SK-N-SH (cell line): Measurements from ENCODE around the gene LRIG1. TPM values are rescaled to one million over a fixed set of nuclear protein-coding genes. Genes with fewer than 3 reads are reported as not detected.

Experiments used
- CTCF ChIA-PET: fragments of 300-600, 350-600 bp; formaldehyde crosslinking; extraction: SDS; loops from one replicate; lab custom pipeline; 2021; lab: Yijun Ruan, JAX
- POLR2A ChIA-PET: fragments of 350-600 bp; sonication (Branson Sonifier 250); formaldehyde crosslinking; extraction: SDS; loops from one replicate; lab custom pipeline; 2020; ENCODE audit warnings: antibody characterized with exemption, inconsistent platforms; lab: Yijun Ruan, JAX
- DNase-seq: peaks from one replicate; pipeline ENCODE4 v3.0.0; 2012
- H2AFZ ChIP-seq: fragments of 200-600 bp; sonication (generic); 2 replicates; pipeline ENCODE4 v1.8.1; 2016; ENCODE audit warnings: antibody characterized with exemption, mild to moderate bottlenecking, low read depth
- H3F3A ChIP-seq: fragments of 200-600 bp; sonication (generic); replicated peaks from 2 replicates; pipeline ENCODE3; 2016; ENCODE audit warnings: antibody characterized with exemption, mild to moderate bottlenecking; ENCODE audit not compliant: insufficient read depth
- H3K27ac ChIP-seq, 2 experiments: fragments of 200-500 bp in 1 of 2; fragments of 200-600 bp in 1 of 2; sonication (Bioruptor generic) in 1 of 2; sonication (generic), shearing (Covaris generic) in 1 of 2; 2 replicates each; pipeline versions ENCODE4 v1.5.1 to v1.6.1; 2014 to 2016; ENCODE audit warnings: low read depth in 2 of 2, inconsistent platforms in 1 of 2, low read length in 1 of 2, mild to moderate bottlenecking in 1 of 2, mixed read lengths in 1 of 2
- H3K27me3 ChIP-seq: fragments of 200-600 bp; sonication (generic), shearing (Covaris generic); 2 replicates; pipeline ENCODE4 v1.6.1; 2016; ENCODE audit warnings: mixed run types; ENCODE audit not compliant: insufficient read depth
- H3K36me3 ChIP-seq, 2 experiments: fragments of 200-500 bp in 1 of 2; fragments of 200-600 bp in 1 of 2; sonication (Bioruptor generic) in 1 of 2; sonication (generic) in 1 of 2; replicated peaks in 1 of 2; 2 replicates each; pipeline versions ENCODE3 to v1.5.1; 2014 to 2016; ENCODE audit warnings: low read length in 1 of 2, mild to moderate bottlenecking in 1 of 2; ENCODE audit not compliant: insufficient read depth in 2 of 2, control insufficient read depth in 1 of 2
- H3K4me1 ChIP-seq, 2 experiments: fragments of 200-500 bp in 1 of 2; fragments of 200-600 bp in 1 of 2; sonication (Bioruptor generic) in 1 of 2; sonication (generic), shearing (Covaris generic) in 1 of 2; 2 replicates each; pipeline versions ENCODE4 v1.5.1 to v1.6.1; 2014 to 2016; ENCODE audit warnings: low read depth in 1 of 2, low read length in 1 of 2, mixed run types in 1 of 2; ENCODE audit not compliant: insufficient read depth in 2 of 2, control insufficient read depth in 1 of 2
- H3K4me2 ChIP-seq: fragments of 200-600 bp; sonication (generic), shearing (Covaris generic); 2 replicates; pipeline ENCODE4 v1.6.1; 2017; ENCODE audit warnings: mixed run types
- H3K4me3 ChIP-seq, 2 experiments: fragments of 200-500 bp in 1 of 2; fragments of 200-600 bp in 1 of 2; sonication (Bioruptor generic) in 1 of 2; sonication (generic), shearing (Covaris generic) in 1 of 2; 2 replicates each; pipeline versions ENCODE4 v1.5.1 to v1.8.1; 2014 to 2016; ENCODE audit warnings: low read depth in 2 of 2, inconsistent platforms in 1 of 2, low read length in 1 of 2, mild to moderate bottlenecking in 1 of 2, mixed read lengths in 1 of 2, moderate library complexity in 1 of 2
- H3K79me2 ChIP-seq: fragments of 200-600 bp; sonication (generic); 2 replicates; pipeline ENCODE4 v1.8.1; 2017; ENCODE audit warnings: mild to moderate bottlenecking; ENCODE audit not compliant: insufficient read depth
- H3K9ac ChIP-seq: fragments of 200-600 bp; sonication (generic); 2 replicates; pipeline ENCODE4 v1.6.1; 2017; ENCODE audit warnings: mixed run types
- H3K9me2 ChIP-seq: fragments of 200-600 bp; sonication (generic); 2 replicates; pipeline ENCODE4 v1.6.1; 2017; ENCODE audit warnings: mixed run types
- H3K9me3 ChIP-seq: fragments of 200-600 bp; sonication (generic); 2 replicates; pipeline ENCODE4 v1.6.1; 2017; ENCODE audit warnings: mixed run types, mild to moderate bottlenecking, moderate library complexity
- H4K20me1 ChIP-seq: fragments of 200-600 bp; sonication (generic); 2 replicates; pipeline ENCODE4 v1.6.1; 2017; ENCODE audit warnings: mild to moderate bottlenecking, mixed run types; ENCODE audit not compliant: insufficient read depth
- CTCF ChIP-seq: fragments of 200-600 bp; sonication (generic); IDR thresholded peaks from 2 replicates; pipeline ENCODE4 v1.6.1; 2017; ENCODE audit warnings: antibody characterized with exemption, mild to moderate bottlenecking, moderate library complexity
- EZH2phosphoT487 ChIP-seq: fragments of 200-600 bp; sonication (generic); IDR thresholded peaks from 2 replicates; pipeline ENCODE4 v1.6.1; 2017; ENCODE audit warnings: low read depth, mixed run types, mild to moderate bottlenecking, antibody characterized with exemption, moderate library complexity, borderline replicate concordance
- FOSL2 ChIP-seq: IDR thresholded peaks from 2 replicates; pipeline ENCODE4 v1.4.0; 2012; ENCODE audit warnings: low read depth, mild to moderate bottlenecking, moderate library complexity, borderline replicate concordance
- FOXJ3 ChIP-seq: sonication (generic); formaldehyde crosslinking; IDR thresholded peaks from 2 replicates; pipeline ENCODE4 v1.5.1; 2020; ENCODE audit warnings: mild to moderate bottlenecking, missing genetic modification reagents
- IRF3 ChIP-seq: fragments of 150-350 bp; IDR thresholded peaks from 2 replicates; pipeline ENCODE4 v1.6.1; 2016; ENCODE audit warnings: mild to moderate bottlenecking, low read depth, low read length
- RCOR1 ChIP-seq: fragments of 150-350 bp; IDR thresholded peaks from 2 replicates; pipeline ENCODE4 v1.6.1; 2017; ENCODE audit warnings: antibody characterized with exemption, low read length
- REST ChIP-seq: IDR thresholded peaks from 2 replicates; pipeline ENCODE4 v1.6.1; 2012; ENCODE audit warnings: mild to moderate bottlenecking, low read depth, low read length, moderate library complexity
- RXRA ChIP-seq: IDR thresholded peaks from 2 replicates; pipeline ENCODE4 v1.4.0; 2012; ENCODE audit warnings: low read depth, mild to moderate bottlenecking, borderline replicate concordance
- SIN3A ChIP-seq: IDR thresholded peaks from 2 replicates; pipeline ENCODE4 v1.6.1; 2012; ENCODE audit warnings: low read depth, mild to moderate bottlenecking, low read length, moderate library complexity, borderline replicate concordance
- SMC3 ChIP-seq: IDR thresholded peaks from 2 replicates; pipeline ENCODE4 v1.6.1; 2012; ENCODE audit warnings: low read depth, low read length, improper control_type of control experiment
- TAF1 ChIP-seq: IDR thresholded peaks from 2 replicates; pipeline ENCODE4 v1.6.1; 2012; ENCODE audit warnings: low read depth, mild to moderate bottlenecking, low read length, moderate library complexity, borderline replicate concordance
- TCF12 ChIP-seq: IDR thresholded peaks from 2 replicates; pipeline ENCODE4 v1.4.0; 2012
- USF1 ChIP-seq: IDR thresholded peaks from 2 replicates; pipeline ENCODE4 v1.4.0; 2012; ENCODE audit warnings: low read depth, borderline replicate concordance
- WGBS: methylation state at CpG from one replicate; pipeline ENCODE4 v1.1.6; 2017; ENCODE audit warnings: low lambda C conversion rate; 5-methylcytosine and 5-hydroxymethylcytosine counted together
- polyA plus RNA-seq, 3 experiments: library from polyadenylated mRNA; depleted of rRNA; stranded (reverse); fragments of >200 nt; gene quantifications; 2 replicates each; pipeline ENCODE4 v1.2.3, GENCODE V29; 2012
- TF ChIP-seq, protein P1 (sequence below): IDR thresholded peaks from 2 replicates; pipeline ENCODE4 v1.4.0; 2012; ENCODE audit warnings: low read depth

Gene LRIG1
- polyA plus RNA-seq, 1 of the 3 experiments (the other 2 are of a cell fraction), result 1.7 TPM

GRCh38 chr3:66433522-66433782 is 67.4 kb downstream of the LRIG1 start (continued):
- TF ChIP-seq USF1 (no peak), SIN3A (no peak), RCOR1 (no peak)

GRCh38 chr3:66432767-66433521 is 67.9 kb downstream of the LRIG1 start:
- no peaks in the 10 kb centered on the region for H3K79me2 ChIP-seq
- POLR2A ChIA-PET, result no interaction called here
- H3K27ac ChIP-seq, result no peak overlapping the region
- no peak overlapping the region for H3K4me2 ChIP-seq
- 79% methylated on average over 8 of the region's 9 CpGs for WGBS
- peaks cover 9 to 11% of the 10 kb centered on the region in 2 experiments for H3K4me1 ChIP-seq
- H3K9ac ChIP-seq, result no peak overlapping the region
- CTCF ChIA-PET, result interaction anchor here (1.0 to 1.3 kb wide), 2 partner anchors 10 to 21 kb away, joined by 3 read pairs; no protein-coding TSS in a partner anchor
- no peak for TF ChIP-seq REST
- TF ChIP-seq, protein P1, sequence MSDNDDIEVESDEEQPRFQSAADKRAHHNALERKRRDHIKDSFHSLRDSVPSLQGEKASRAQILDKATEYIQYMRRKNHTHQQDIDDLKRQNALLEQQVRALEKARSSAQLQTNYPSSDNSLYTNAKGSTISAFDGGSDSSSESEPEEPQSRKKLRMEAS, result no peak
- no peak for TF ChIP-seq SIN3A
- TF ChIP-seq TCF12, result no peak
- no peak for TF ChIP-seq FOSL2
- no peak for TF ChIP-seq RXRA
- TF ChIP-seq IRF3, result no peak
- TF ChIP-seq TAF1, result no peak
- no peak for TF ChIP-seq SMC3
- TF ChIP-seq FOXJ3 (CRISPR knock-in tag), result no peak
- TF ChIP-seq CTCF, result no peak
- TF ChIP-seq EZH2phosphoT487, result no peak
- no peak overlapping the region for H3K4me3 ChIP-seq
- H3K27me3 ChIP-seq, result no peaks in the 10 kb centered on the region; the same call in 1 of the 2 replicates
- H3K9me2 ChIP-seq, result no peaks in the 10 kb centered on the region
- no peaks in the 10 kb centered on the region for H4K20me1 ChIP-seq
- no peak for DNase-seq
- H3F3A ChIP-seq, result no peaks in the 10 kb centered on the region
- H2AFZ ChIP-seq, result no peak overlapping the region
- H3K9me3 ChIP-seq, result no peaks in the 10 kb centered on the region
- no peaks in the 10 kb centered on the region for H3K36me3 ChIP-seq
